ENCODE data around the gene HOTAIR.

The HOTAIR gene

DNA sequence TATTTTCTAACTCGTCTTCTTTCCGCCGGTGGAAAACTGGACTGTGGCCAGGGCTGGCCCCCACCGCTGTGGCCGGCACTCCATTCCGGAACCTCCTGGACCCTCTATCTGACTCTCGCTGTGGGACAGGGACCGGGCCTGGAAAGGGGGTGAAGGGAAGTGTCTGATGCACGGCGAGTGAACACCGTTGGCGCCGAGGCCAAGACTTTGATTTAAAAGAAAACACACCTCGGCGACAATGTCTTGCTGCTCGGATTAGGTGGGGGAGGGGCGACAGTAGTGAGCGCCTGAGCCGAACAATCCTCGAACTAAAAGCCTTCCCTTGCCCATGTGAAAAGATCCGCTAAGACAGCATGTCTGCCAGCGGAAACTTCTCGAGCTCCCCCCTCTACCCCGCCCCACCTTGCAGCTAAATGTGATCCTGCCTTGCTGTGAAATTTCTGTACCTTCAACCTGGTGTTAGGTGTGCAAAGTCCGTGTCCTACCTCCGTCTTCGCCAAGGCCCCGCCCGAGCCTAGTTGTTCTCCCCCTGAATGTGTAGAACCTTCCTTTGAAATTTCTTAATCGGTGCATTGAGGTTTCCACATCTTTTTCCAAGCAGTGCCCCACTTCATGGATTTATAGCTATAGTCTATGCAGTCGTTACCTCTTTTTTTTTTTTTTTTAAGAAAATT is 862 bp upstream of the HOTAIR start:
- no peak for DNase-seq (ENCODE audit: low spot score)

DNA sequence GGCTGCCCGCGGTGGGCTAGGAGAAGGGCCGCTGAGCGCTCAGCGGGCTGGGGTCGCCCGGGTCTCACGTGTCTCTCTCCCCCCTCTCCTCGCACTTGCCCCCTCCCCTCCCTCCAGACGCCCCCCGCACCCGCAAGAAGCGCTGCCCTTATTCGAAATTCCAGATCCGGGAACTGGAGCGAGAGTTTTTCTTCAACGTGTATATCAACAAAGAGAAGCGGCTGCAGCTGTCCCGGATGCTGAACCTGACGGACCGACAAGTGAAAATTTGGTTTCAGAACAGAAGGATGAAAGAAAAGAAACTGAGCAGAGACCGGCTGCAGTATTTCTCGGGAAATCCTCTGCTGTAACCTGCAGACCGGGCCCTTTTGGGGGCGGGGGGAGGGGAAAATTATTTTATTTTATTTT is 314 bp upstream of the HOTAIR start:
- no peak for DNase-seq (ENCODE audit: low spot score)

GRCh38 chr12:53973236-53974042 is 1.3 kb downstream of the HOTAIR start:
- no peak for DNase-seq (ENCODE audit: low spot score)

GRCh38 chr12:53972722-53973235 is 2.0 kb downstream of the HOTAIR start, which contains the start of gene HOXC11:
TSS of gene HOXC11 (plus strand) at chr12:53973126. CDS start at chr12:53973242, 116 bp downstream.
- DNase-seq (ENCODE audit: low spot score) = no peak

- no peak for DNase-seq (ENCODE audit: low spot score)
These were observed 2.5 kb downstream of the HOTAIR start for GRCh38 chr12:53972152-53972702.

DNA sequence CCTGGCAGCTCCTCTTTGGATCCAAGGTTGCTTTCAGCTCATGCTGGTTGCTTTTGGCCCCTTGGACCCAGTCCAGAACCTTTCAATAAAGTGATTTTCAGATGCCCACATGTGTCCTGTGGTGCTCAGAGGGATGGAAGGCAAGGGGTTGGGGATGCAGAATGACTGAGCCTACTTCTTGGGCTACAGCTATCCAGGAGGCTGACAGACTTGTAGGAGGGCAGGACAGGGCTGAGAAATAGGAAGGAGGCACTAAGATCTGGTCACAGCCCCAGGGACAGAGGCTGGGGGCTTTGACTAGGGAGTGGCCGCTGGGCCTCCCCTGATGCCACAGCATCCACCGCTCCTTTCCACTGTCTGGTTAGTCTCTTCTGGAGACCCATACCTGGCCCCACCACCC is 3.1 kb downstream of the HOTAIR start:
- DNase-seq (ENCODE audit: low spot score) = no peak

DNA sequence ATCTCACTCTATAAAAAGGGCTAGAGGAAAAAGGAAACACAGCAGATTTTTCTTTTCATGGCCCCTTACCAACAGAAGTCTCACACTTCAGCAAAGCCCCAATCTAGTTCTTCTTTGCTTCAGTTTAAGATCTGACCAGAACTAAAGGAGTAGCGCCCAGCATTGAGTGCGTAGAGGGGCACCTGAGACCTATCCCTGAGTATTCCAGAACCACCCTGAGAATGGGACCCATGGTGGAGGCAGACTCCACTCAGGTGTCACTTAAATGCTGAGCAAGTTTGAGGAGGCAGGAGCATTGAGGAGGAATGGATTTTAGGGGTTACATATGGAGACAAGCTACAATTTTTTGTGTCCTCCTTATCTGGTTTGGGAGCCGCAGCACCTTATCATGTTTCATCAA is 3.6 kb downstream of the HOTAIR start:
- no peak for DNase-seq (ENCODE audit: low spot score)

DNA sequence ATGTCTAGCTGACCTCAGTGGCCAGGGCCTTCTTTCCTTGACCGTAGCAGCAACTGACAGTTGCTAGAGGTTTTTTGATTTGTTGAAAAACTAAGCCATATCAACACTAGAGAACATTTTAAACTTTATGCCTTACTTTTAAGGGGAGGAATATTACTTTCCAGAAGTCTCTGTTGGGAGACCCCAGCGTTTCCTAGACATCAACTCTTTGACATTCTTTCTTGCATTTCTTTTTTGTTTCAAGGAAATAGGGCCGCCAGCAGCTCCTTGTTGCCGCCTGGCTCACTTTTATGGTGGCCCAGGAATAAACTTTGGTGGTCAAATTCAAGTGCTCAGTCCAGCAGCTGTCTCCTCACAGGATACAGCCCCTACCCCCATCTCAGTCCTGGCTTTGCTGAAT is 4.3 kb downstream of the HOTAIR start:
- no peak for DNase-seq (ENCODE audit: low spot score)

GRCh38 chr12:53969588-53970259 is 5.0 kb downstream of the HOTAIR start:
- DNase-seq (ENCODE audit: low spot score) = no peak

GRCh38 chr12:53968214-53969127 is 6.3 kb downstream of the HOTAIR start:
- DNase-seq (ENCODE audit: low spot score) = no peak

DNA sequence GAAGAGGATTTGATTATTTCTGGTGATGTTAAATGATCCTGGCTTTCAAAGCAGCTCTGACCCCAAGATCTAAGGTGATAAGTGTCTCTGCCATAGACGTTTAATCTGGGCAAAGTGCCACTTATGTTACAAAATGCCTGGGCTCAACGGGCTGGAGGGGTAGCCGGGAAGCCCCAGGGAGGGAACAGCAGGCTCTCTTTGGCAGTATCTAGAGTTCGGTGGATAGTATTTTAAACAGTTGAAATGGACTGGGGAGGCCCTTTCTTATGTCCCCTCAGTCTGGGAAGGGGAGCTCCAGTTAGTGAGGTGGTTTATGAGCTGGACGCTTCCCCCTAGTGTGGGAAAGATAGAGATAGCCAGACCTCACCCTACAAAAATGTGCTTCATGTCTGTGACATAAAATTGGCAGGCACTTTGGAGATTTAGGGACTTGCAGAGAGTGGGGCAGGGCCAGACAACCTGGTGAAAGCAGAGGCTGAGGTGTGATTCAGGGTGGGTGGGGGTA is 7.3 kb downstream of the HOTAIR start:
- DNase-seq (ENCODE audit: low spot score) = no peak

- no peak for DNase-seq (ENCODE audit: low spot score)
These were observed 8.2 kb downstream of the HOTAIR start for GRCh38 chr12:53966385-53967133.

DNA sequence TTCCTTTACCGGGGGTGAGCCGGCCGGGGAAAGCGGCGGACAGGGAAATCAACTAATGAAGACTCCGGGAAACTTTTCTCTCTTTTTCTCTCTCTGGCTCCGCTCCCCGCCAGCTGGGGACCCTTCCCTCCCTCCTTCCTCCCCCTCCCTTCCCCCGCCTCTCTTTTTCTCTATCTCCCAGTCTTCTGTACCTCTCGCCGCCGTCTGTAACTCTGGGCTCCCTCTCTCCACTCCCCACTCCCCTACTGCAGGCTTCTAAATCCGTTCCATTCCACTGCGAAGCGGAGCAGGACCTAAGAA is 8.7 kb downstream of the HOTAIR start:
- DNase-seq (ENCODE audit: low spot score) = no peak

GRCh38 chr12:53965281-53966084 is 9.3 kb downstream of the HOTAIR start:
- no peak for DNase-seq (ENCODE audit: low spot score)

DNA sequence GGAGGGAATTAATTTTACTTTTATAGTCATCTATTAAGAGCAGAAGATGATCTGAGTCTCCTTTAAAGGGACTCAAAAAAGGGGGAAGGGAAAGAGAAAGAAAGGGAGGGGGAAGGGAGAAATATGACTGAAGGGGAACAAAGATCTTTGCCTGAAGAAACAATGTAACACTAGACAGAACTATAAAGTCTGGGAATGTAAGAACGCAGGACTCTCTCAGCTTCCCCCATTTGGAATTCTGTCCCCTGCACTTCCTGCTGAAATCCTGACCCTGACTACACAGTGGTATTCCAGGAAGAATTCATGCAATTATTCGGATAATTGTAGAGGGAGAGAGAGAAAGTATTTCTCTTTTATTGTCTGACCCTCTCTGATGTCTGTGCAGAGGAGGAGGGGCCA is 10.4 kb downstream of the HOTAIR start:
- DNase-seq (ENCODE audit: low spot score) = no peak

DNA sequence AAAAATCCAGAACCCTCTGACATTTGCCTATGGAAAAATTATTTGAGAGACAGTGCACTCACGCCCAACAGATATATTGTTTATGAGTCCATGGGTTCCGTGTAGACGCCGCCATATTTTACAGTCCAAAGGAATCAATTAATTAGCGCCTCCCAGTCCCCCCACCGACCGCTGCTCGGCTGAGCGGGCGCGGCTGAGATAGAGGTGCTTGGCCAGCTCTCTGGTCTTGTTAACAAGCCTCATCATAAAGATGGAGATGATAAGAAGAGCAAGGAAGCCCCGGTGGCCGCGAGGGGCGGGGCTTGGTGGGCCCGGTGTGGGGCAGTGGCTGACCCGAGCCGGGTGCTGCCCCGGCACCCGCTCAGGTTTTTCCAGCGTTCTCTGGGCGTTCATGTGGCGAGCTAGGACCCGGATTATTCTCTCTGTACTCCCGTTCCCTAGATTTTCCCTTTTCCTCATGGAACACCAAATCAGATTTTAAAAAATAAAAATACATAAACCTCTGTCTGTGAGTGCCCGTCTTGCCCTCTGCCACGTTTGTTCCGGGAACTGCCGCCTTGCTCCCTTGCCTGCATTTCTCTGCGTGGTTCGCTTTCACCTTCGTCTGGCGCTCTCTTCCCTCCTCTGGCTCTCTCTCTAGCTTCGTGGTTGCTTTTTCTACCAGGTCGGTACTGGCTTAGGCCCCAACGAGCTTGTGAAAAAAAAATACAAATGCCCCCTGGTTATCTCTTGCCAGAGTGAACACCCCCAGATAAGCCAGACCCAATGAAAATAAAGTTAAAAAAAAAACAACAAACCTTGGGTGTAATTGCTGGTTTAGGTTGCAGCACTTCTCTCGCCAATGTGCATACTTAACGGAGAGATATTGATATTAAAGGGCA is 11.1 kb downstream of the HOTAIR start:
- no peak for DNase-seq (ENCODE audit: low spot score)

- no peak for DNase-seq (ENCODE audit: low spot score)
These were observed 11.7 kb downstream of the HOTAIR start for GRCh38 chr12:53963005-53963404.

GRCh38 chr12:53961025-53961761 is 13.6 kb downstream of the HOTAIR start:
- DNase-seq (ENCODE audit: low spot score) = no peak
